SK-N-SH (cell line): Measurements from ENCODE around the gene SORBS2. TPM values are rescaled to one million over a fixed set of nuclear protein-coding genes. Genes with fewer than 3 reads are reported as not detected.

Experiments used
- CTCF ChIA-PET: fragments of 300-600, 350-600 bp; formaldehyde crosslinking; extraction: SDS; loops from one replicate; lab custom pipeline; 2021; lab: Yijun Ruan, JAX
- POLR2A ChIA-PET: fragments of 350-600 bp; sonication (Branson Sonifier 250); formaldehyde crosslinking; extraction: SDS; loops from one replicate; lab custom pipeline; 2020; ENCODE audit warnings: antibody characterized with exemption, inconsistent platforms; lab: Yijun Ruan, JAX
- DNase-seq: peaks from one replicate; pipeline ENCODE4 v3.0.0; 2012
- H2AFZ ChIP-seq: fragments of 200-600 bp; sonication (generic); 2 replicates; pipeline ENCODE4 v1.8.1; 2016; ENCODE audit warnings: antibody characterized with exemption, mild to moderate bottlenecking, low read depth
- H3F3A ChIP-seq: fragments of 200-600 bp; sonication (generic); replicated peaks from 2 replicates; pipeline ENCODE3; 2016; ENCODE audit warnings: antibody characterized with exemption, mild to moderate bottlenecking; ENCODE audit not compliant: insufficient read depth
- H3K27ac ChIP-seq, 2 experiments: fragments of 200-500 bp in 1 of 2; fragments of 200-600 bp in 1 of 2; sonication (Bioruptor generic) in 1 of 2; sonication (generic), shearing (Covaris generic) in 1 of 2; 2 replicates each; pipeline versions ENCODE4 v1.5.1 to v1.6.1; 2014 to 2016; ENCODE audit warnings: low read depth in 2 of 2, inconsistent platforms in 1 of 2, low read length in 1 of 2, mild to moderate bottlenecking in 1 of 2, mixed read lengths in 1 of 2
- H3K27me3 ChIP-seq: fragments of 200-600 bp; sonication (generic), shearing (Covaris generic); 2 replicates; pipeline ENCODE4 v1.6.1; 2016; ENCODE audit warnings: mixed run types; ENCODE audit not compliant: insufficient read depth
- H3K36me3 ChIP-seq, 2 experiments: fragments of 200-500 bp in 1 of 2; fragments of 200-600 bp in 1 of 2; sonication (Bioruptor generic) in 1 of 2; sonication (generic) in 1 of 2; replicated peaks in 1 of 2; 2 replicates each; pipeline versions ENCODE3 to v1.5.1; 2014 to 2016; ENCODE audit warnings: low read length in 1 of 2, mild to moderate bottlenecking in 1 of 2; ENCODE audit not compliant: insufficient read depth in 2 of 2, control insufficient read depth in 1 of 2
- H3K4me1 ChIP-seq, 2 experiments: fragments of 200-500 bp in 1 of 2; fragments of 200-600 bp in 1 of 2; sonication (Bioruptor generic) in 1 of 2; sonication (generic), shearing (Covaris generic) in 1 of 2; 2 replicates each; pipeline versions ENCODE4 v1.5.1 to v1.6.1; 2014 to 2016; ENCODE audit warnings: low read depth in 1 of 2, low read length in 1 of 2, mixed run types in 1 of 2; ENCODE audit not compliant: insufficient read depth in 2 of 2, control insufficient read depth in 1 of 2
- H3K4me2 ChIP-seq: fragments of 200-600 bp; sonication (generic), shearing (Covaris generic); 2 replicates; pipeline ENCODE4 v1.6.1; 2017; ENCODE audit warnings: mixed run types
- H3K4me3 ChIP-seq, 2 experiments: fragments of 200-500 bp in 1 of 2; fragments of 200-600 bp in 1 of 2; sonication (Bioruptor generic) in 1 of 2; sonication (generic), shearing (Covaris generic) in 1 of 2; 2 replicates each; pipeline versions ENCODE4 v1.5.1 to v1.8.1; 2014 to 2016; ENCODE audit warnings: low read depth in 2 of 2, inconsistent platforms in 1 of 2, low read length in 1 of 2, mild to moderate bottlenecking in 1 of 2, mixed read lengths in 1 of 2, moderate library complexity in 1 of 2
- H3K79me2 ChIP-seq: fragments of 200-600 bp; sonication (generic); 2 replicates; pipeline ENCODE4 v1.8.1; 2017; ENCODE audit warnings: mild to moderate bottlenecking; ENCODE audit not compliant: insufficient read depth
- H3K9ac ChIP-seq: fragments of 200-600 bp; sonication (generic); 2 replicates; pipeline ENCODE4 v1.6.1; 2017; ENCODE audit warnings: mixed run types
- H3K9me2 ChIP-seq: fragments of 200-600 bp; sonication (generic); 2 replicates; pipeline ENCODE4 v1.6.1; 2017; ENCODE audit warnings: mixed run types
- H3K9me3 ChIP-seq: fragments of 200-600 bp; sonication (generic); 2 replicates; pipeline ENCODE4 v1.6.1; 2017; ENCODE audit warnings: mixed run types, mild to moderate bottlenecking, moderate library complexity
- H4K20me1 ChIP-seq: fragments of 200-600 bp; sonication (generic); 2 replicates; pipeline ENCODE4 v1.6.1; 2017; ENCODE audit warnings: mild to moderate bottlenecking, mixed run types; ENCODE audit not compliant: insufficient read depth
- CTCF ChIP-seq: fragments of 200-600 bp; sonication (generic); IDR thresholded peaks from 2 replicates; pipeline ENCODE4 v1.6.1; 2017; ENCODE audit warnings: antibody characterized with exemption, mild to moderate bottlenecking, moderate library complexity
- EZH2phosphoT487 ChIP-seq: fragments of 200-600 bp; sonication (generic); IDR thresholded peaks from 2 replicates; pipeline ENCODE4 v1.6.1; 2017; ENCODE audit warnings: low read depth, mixed run types, mild to moderate bottlenecking, antibody characterized with exemption, moderate library complexity, borderline replicate concordance
- GABPA ChIP-seq: IDR thresholded peaks from 2 replicates; pipeline ENCODE4 v1.4.0; 2012; ENCODE audit warnings: low read depth, mild to moderate bottlenecking
- REST ChIP-seq: IDR thresholded peaks from 2 replicates; pipeline ENCODE4 v1.6.1; 2012; ENCODE audit warnings: mild to moderate bottlenecking, low read depth, low read length, moderate library complexity
- TAF1 ChIP-seq: IDR thresholded peaks from 2 replicates; pipeline ENCODE4 v1.6.1; 2012; ENCODE audit warnings: low read depth, mild to moderate bottlenecking, low read length, moderate library complexity, borderline replicate concordance
- USF1 ChIP-seq: IDR thresholded peaks from 2 replicates; pipeline ENCODE4 v1.4.0; 2012; ENCODE audit warnings: low read depth, borderline replicate concordance
- USF2 ChIP-seq: fragments of 150-350 bp; IDR thresholded peaks from 2 replicates; pipeline ENCODE4 v1.6.1; 2017; ENCODE audit warnings: antibody characterized with exemption, low read length, low read depth, borderline replicate concordance
- WGBS: methylation state at CpG from one replicate; pipeline ENCODE4 v1.1.6; 2017; ENCODE audit warnings: low lambda C conversion rate; 5-methylcytosine and 5-hydroxymethylcytosine counted together
- polyA plus RNA-seq, 3 experiments: library from polyadenylated mRNA; depleted of rRNA; stranded (reverse); fragments of >200 nt; gene quantifications; 2 replicates each; pipeline ENCODE4 v1.2.3, GENCODE V29; 2012

SORBS2 gene
- polyA plus RNA-seq, 1 of the 3 experiments (the other 2 are of a cell fraction) = 2.5 TPM

GRCh38 chr4:185592845-185593488 lies 219.0 kb downstream of the SORBS2 start:
- 79% methylated on average over 9 of the region's 9 CpGs for WGBS
- no peak overlapping the region for H3K4me3 ChIP-seq
- no peak overlapping the region for H3K9ac ChIP-seq
- no peaks in the 10 kb centered on the region for H3K4me1 ChIP-seq
- H3K4me2 ChIP-seq = no peak overlapping the region
- H3K9me3 ChIP-seq = peaks cover 6% of the 10 kb centered on the region; the same call in 1 of the 2 replicates
- no peak overlapping the region for H3K27ac ChIP-seq
- no peaks in the 10 kb centered on the region for H3F3A ChIP-seq
- no peaks in the 10 kb centered on the region for H4K20me1 ChIP-seq
- H3K36me3 ChIP-seq = no peaks in the 10 kb centered on the region
- H3K27me3 ChIP-seq = no peaks in the 10 kb centered on the region
- no peak for DNase-seq
- H3K9me2 ChIP-seq = no peaks in the 10 kb centered on the region
- CTCF ChIA-PET = interaction anchor here (0.6 kb wide), 1 partner anchor 282 kb away, joined by 3 read pairs; no protein-coding TSS in a partner anchor
- no peak for TF ChIP-seq CTCF
- TF ChIP-seq GABPA = no peak
- TF ChIP-seq USF2 = no peak
- TF ChIP-seq REST = no peak
- no peak for TF ChIP-seq TAF1
- TF ChIP-seq USF1 = no peak
- TF ChIP-seq EZH2phosphoT487 = no peak
- TF ChIP-seq, all 33 proteins: peak for 0
- no peaks in the 10 kb centered on the region for H3K79me2 ChIP-seq
- POLR2A ChIA-PET = no interaction called here
- no peak overlapping the region for H2AFZ ChIP-seq
